GM21390 (cell line): ENCODE results near the gene PRPF38B.
"Not testable (repeated sequence)": the region's sequence is repeated elsewhere in the genome, so short reads cannot be mapped to it uniquely, and the experiment has no call there.

ENCODE experiments used
- ATAC-seq: cut with Tn5 transposase; IDR thresholded peaks from one replicate; pipeline ENCODE4 v1.9.1; 2021; ENCODE audit not compliant: unreplicated experiment

Gene PRPF38B

GRCh38 chr1:108679586-108680213 lies 12.4 kb upstream of the PRPF38B start:
- ATAC-seq = no peak

- not testable (repeated sequence) for ATAC-seq
Observed at GRCh38 chr1:108681701-108682100, 10.4 kb upstream of the PRPF38B start.

- ATAC-seq = no peak
Observed at GRCh38 chr1:108685529-108685928, 6.6 kb upstream of the PRPF38B start.

GRCh38 chr1:108686614-108687313 lies 5.3 kb upstream of the PRPF38B start:
- no peak for ATAC-seq

- no peak for ATAC-seq
Observed at GRCh38 chr1:108691128-108691941, 775 bp upstream of the PRPF38B start.

GRCh38 chr1:108692724-108693655 lies 880 bp downstream of the PRPF38B start:
- ATAC-seq = peak; percentile 67

- no peak for ATAC-seq
Observed at GRCh38 chr1:108695535-108695934, 3.4 kb downstream of the PRPF38B start.

GRCh38 chr1:108699375-108700332 lies 7.5 kb downstream of the PRPF38B start:
- ATAC-seq = no peak

- no peak for ATAC-seq
Observed at GRCh38 chr1:108701176-108701849, 9.2 kb downstream of the PRPF38B start.

- not testable (repeated sequence) for ATAC-seq
Observed at GRCh38 chr1:108702109-108702508, 10.0 kb downstream of the PRPF38B start.

- ATAC-seq = no peak
Observed at GRCh38 chr1:108703939-108704338, 11.8 kb downstream of the PRPF38B start.

GRCh38 chr1:108704496-108704895 lies 12.4 kb downstream of the PRPF38B start:
- ATAC-seq = no peak

- ATAC-seq = no peak
Observed at GRCh38 chr1:108706643-108707042, 14.5 kb downstream of the PRPF38B start.

GRCh38 chr1:108708691-108709660 lies 16.9 kb downstream of the PRPF38B start:
- ATAC-seq = no peak

GRCh38 chr1:108712606-108713150 lies 20.6 kb downstream of the PRPF38B start, which contains the start of gene FNDC7:
Gene FNDC7, plus strand, starts transcription at chr1:108712908. Its CDS starts 26 bp downstream, at chr1:108712934.
- no peak for ATAC-seq

- no peak for ATAC-seq
Observed at GRCh38 chr1:108715932-108716331, 23.8 kb downstream of the PRPF38B start.

- no peak for ATAC-seq
Observed at GRCh38 chr1:108716437-108717230, 24.5 kb downstream of the PRPF38B start.
